Immature natural killer cell (primary cell): Measurements from ENCODE around the gene LIMK1. TPM values are rescaled to one million over a fixed set of nuclear protein-coding genes. Genes with fewer than 3 reads are reported as not detected.
A peak's percentile ranks its signal among the peaks of the same experiment; 100 is the strongest.
"Not testable (repeated sequence)": the region's sequence is repeated elsewhere in the genome, so short reads cannot be mapped to it uniquely, and the experiment has no call there.

Experiments
- DNase-seq, 3 donors: peaks; one replicate each; pipeline ENCODE4 v3.0.0; 2022; ENCODE audit warnings: mixed read lengths in 1 of 3
- H3K27ac Mint-ChIP-seq, 6 donors: one replicate each; pipeline ENCODE4 v1.8.0; 2020; ENCODE audit warnings: mixed read lengths in 6 of 6, mild to moderate bottlenecking in 5 of 6, inconsistent platforms in 4 of 6, moderate library complexity in 3 of 6
- H3K27me3 Mint-ChIP-seq, 3 donors: one replicate each; pipeline ENCODE4 v1.8.0; 2020 to 2021; ENCODE audit warnings: low read depth in 3 of 3, mild to moderate bottlenecking in 3 of 3, mixed read lengths in 3 of 3, moderate library complexity in 3 of 3, inconsistent platforms in 1 of 3
- H3K36me3 Mint-ChIP-seq, 3 donors: one replicate each; pipeline ENCODE4 v1.8.0; 2020; ENCODE audit warnings: mixed read lengths in 3 of 3, inconsistent platforms in 2 of 3, mild to moderate bottlenecking in 2 of 3
- H3K4me1 Mint-ChIP-seq, 2 donors: one replicate each; pipeline ENCODE4 v1.8.0; 2020; ENCODE audit warnings: inconsistent platforms in 2 of 2, mild to moderate bottlenecking in 2 of 2, mixed read lengths in 2 of 2, moderate library complexity in 1 of 2
- H3K4me3 Mint-ChIP-seq, 5 donors: one replicate each; pipeline ENCODE4 v1.8.0; 2020; ENCODE audit warnings: mild to moderate bottlenecking in 5 of 5, mixed read lengths in 5 of 5, inconsistent platforms in 3 of 5, moderate library complexity in 3 of 5
- H3K9me3 Mint-ChIP-seq, 6 donors: one replicate each; pipeline ENCODE4 v1.8.0; 2020; ENCODE audit warnings: mild to moderate bottlenecking in 6 of 6, mixed read lengths in 6 of 6, inconsistent platforms in 4 of 6, moderate library complexity in 3 of 6
- polyA plus RNA-seq, 3 donors: library from polyadenylated mRNA; unstranded; fragments of 300-500 nt; fragmentation: Illumina TruSeq; gene quantifications; one replicate each; pipeline ENCODE4 v1.2.3, GENCODE V29; 2021

Gene LIMK1
- polyA plus RNA-seq, 3 donors from 2014 or later: 8.2 to 38.1 (median 18.8) TPM

- no peak for DNase-seq
- Mint-ChIP-seq H3K4me3 (no peak overlapping the region), H3K27me3 (peaks cover 0 to 2% (median 0%) of the 10 kb centered on the region in 3 donors), H3K4me1 (peaks cover 2 to 6% of the 10 kb centered on the region in 2 donors), H3K9me3 (no peaks in the 10 kb centered on the region), H3K36me3 (peaks cover 13 to 33% (median 14%) of the 10 kb centered on the region in 3 donors), H3K27ac (no peak overlapping the region)
Measured at GRCh38 chr7:74101061-74101681, 17.6 kb downstream of the LIMK1 start.

GRCh38 chr7:74103219-74103772, 19.7 kb downstream of the LIMK1 start:
- H3K4me3 Mint-ChIP-seq: no peak overlapping the region
- peaks cover 0 to 2% of the 10 kb centered on the region in 2 donors for H3K4me1 Mint-ChIP-seq
- H3K36me3 Mint-ChIP-seq: peaks cover 6 to 36% (median 10%) of the 10 kb centered on the region in 3 donors
- DNase-seq: no peak
- peaks cover 0 to 2% (median 0%) of the 10 kb centered on the region in 3 donors for H3K27me3 Mint-ChIP-seq
- no peaks in the 10 kb centered on the region for H3K9me3 Mint-ChIP-seq
- H3K27ac Mint-ChIP-seq: no peak overlapping the region

- peaks cover 0 to 2% (median 0%) of the 10 kb centered on the region in 3 donors for H3K27me3 Mint-ChIP-seq
- no peak overlapping the region for H3K27ac Mint-ChIP-seq
- H3K4me1 Mint-ChIP-seq: peaks cover 0 to 2% of the 10 kb centered on the region in 2 donors
- H3K4me3 Mint-ChIP-seq: no peak overlapping the region
- no peaks in the 10 kb centered on the region for H3K9me3 Mint-ChIP-seq
- no peak for DNase-seq
- H3K36me3 Mint-ChIP-seq: peaks cover 4 to 34% (median 9%) of the 10 kb centered on the region in 3 donors
Measured at GRCh38 chr7:74104702-74105101, 21.1 kb downstream of the LIMK1 start.

GRCh38 chr7:74105992-74106391, 22.4 kb downstream of the LIMK1 start:
- Mint-ChIP-seq H3K36me3 (peaks cover 0 to 28% (median 9%) of the 10 kb centered on the region in 3 donors), H3K4me3 (no peak overlapping the region), H3K9me3 (no peaks in the 10 kb centered on the region), H3K27me3 (peaks cover 0 to 2% (median 0%) of the 10 kb centered on the region in 3 donors), H3K27ac (no peak overlapping the region), H3K4me1 (peaks cover 0 to 2% of the 10 kb centered on the region in 2 donors)
- DNase-seq: no peak

GRCh38 chr7:74106846-74107245, 23.2 kb downstream of the LIMK1 start:
- Mint-ChIP-seq H3K36me3 (peaks cover 0 to 28% (median 9%) of the 10 kb centered on the region in 3 donors), H3K27me3 (peaks cover 0 to 2% (median 0%) of the 10 kb centered on the region in 3 donors), H3K27ac (no peak overlapping the region), H3K4me1 (peaks cover 0 to 2% of the 10 kb centered on the region in 2 donors), H3K4me3 (no peak overlapping the region), H3K9me3 (no peaks in the 10 kb centered on the region)
- no peak for DNase-seq

GRCh38 chr7:74115326-74115725, 31.7 kb downstream of the LIMK1 start:
- no peak overlapping the region for H3K27ac Mint-ChIP-seq
- H3K4me3 Mint-ChIP-seq: no peak overlapping the region
- peaks cover 9 to 18% (median 11%) of the 10 kb centered on the region in 3 donors for H3K36me3 Mint-ChIP-seq
- peaks cover 0 to 2% (median 0%) of the 10 kb centered on the region in 3 donors for H3K27me3 Mint-ChIP-seq
- no peaks in the 10 kb centered on the region for H3K4me1 Mint-ChIP-seq
- peaks cover 0 to 2% (median 0%) of the 10 kb centered on the region in 6 donors for H3K9me3 Mint-ChIP-seq
- DNase-seq: no peak

GRCh38 chr7:74116356-74116755, 32.8 kb downstream of the LIMK1 start:
- H3K27me3 Mint-ChIP-seq: peaks cover 0 to 2% (median 0%) of the 10 kb centered on the region in 3 donors
- no peaks in the 10 kb centered on the region for H3K4me1 Mint-ChIP-seq
- no peak overlapping the region for H3K4me3 Mint-ChIP-seq
- peaks cover 0 to 2% (median 0%) of the 10 kb centered on the region in 6 donors for H3K9me3 Mint-ChIP-seq
- H3K36me3 Mint-ChIP-seq: peaks cover 9 to 20% (median 11%) of the 10 kb centered on the region in 3 donors
- no peak for DNase-seq
- peak overlapping the region in 1 of 6 donors; percentile 36 for H3K27ac Mint-ChIP-seq

- Mint-ChIP-seq H3K27ac (peak overlapping the region in 3 of 6 donors; percentile 39 to 84 (median 42)), H3K4me1 (no peaks in the 10 kb centered on the region), H3K27me3 (peaks cover 0 to 2% (median 2%) of the 10 kb centered on the region in 3 donors), H3K4me3 (no peak overlapping the region), H3K36me3 (peaks cover 9 to 23% (median 11%) of the 10 kb centered on the region in 3 donors), H3K9me3 (peaks cover 0 to 2% (median 0%) of the 10 kb centered on the region in 6 donors)
- no peak for DNase-seq
Measured at GRCh38 chr7:74119831-74120230, 36.2 kb downstream of the LIMK1 start.

GRCh38 chr7:74121401-74122249, 38.0 kb downstream of the LIMK1 start:
- DNase-seq: no peak
- Mint-ChIP-seq H3K27ac (no peak overlapping the region), H3K9me3 (peaks cover 0 to 2% (median 0%) of the 10 kb centered on the region in 6 donors), H3K27me3 (peaks cover 0 to 2% (median 0%) of the 10 kb centered on the region in 3 donors), H3K4me3 (no peak overlapping the region), H3K4me1 (no peaks in the 10 kb centered on the region), H3K36me3 (peaks cover 9 to 21% (median 11%) of the 10 kb centered on the region in 3 donors)

- H3K4me3 Mint-ChIP-seq, H3K27me3 Mint-ChIP-seq, H3K4me1 Mint-ChIP-seq, DNase-seq, H3K9me3 Mint-ChIP-seq, H3K27ac Mint-ChIP-seq: not testable (repeated sequence)
- H3K36me3 Mint-ChIP-seq: peaks cover 5 to 14% (median 6%) of the 10 kb centered on the region in 3 donors
Measured at GRCh38 chr7:74123892-74124291, 40.3 kb downstream of the LIMK1 start.

GRCh38 chr7:74126220-74126880, 42.7 kb downstream of the LIMK1 start:
- H3K9me3 Mint-ChIP-seq: no peaks in the 10 kb centered on the region
- DNase-seq: no peak
- H3K4me1 Mint-ChIP-seq: no peaks in the 10 kb centered on the region
- no peak overlapping the region for H3K27ac Mint-ChIP-seq
- peaks cover 0 to 8% (median 0%) of the 10 kb centered on the region in 3 donors for H3K36me3 Mint-ChIP-seq
- H3K27me3 Mint-ChIP-seq: peaks cover 0 to 2% (median 0%) of the 10 kb centered on the region in 3 donors
- no peak overlapping the region for H3K4me3 Mint-ChIP-seq

- no peaks in the 10 kb centered on the region for H3K9me3 Mint-ChIP-seq
- H3K4me1 Mint-ChIP-seq: no peaks in the 10 kb centered on the region
- no peak for DNase-seq
- peaks cover 0 to 6% (median 3%) of the 10 kb centered on the region in 3 donors for H3K27me3 Mint-ChIP-seq
- H3K4me3 Mint-ChIP-seq: no peak overlapping the region
- no peak overlapping the region for H3K27ac Mint-ChIP-seq
- no peaks in the 10 kb centered on the region for H3K36me3 Mint-ChIP-seq
Measured at GRCh38 chr7:74129887-74130286, 46.3 kb downstream of the LIMK1 start.

- no peaks in the 10 kb centered on the region for H3K4me1 Mint-ChIP-seq
- no peaks in the 10 kb centered on the region for H3K9me3 Mint-ChIP-seq
- no peak for DNase-seq
- no peaks in the 10 kb centered on the region for H3K36me3 Mint-ChIP-seq
- H3K27me3 Mint-ChIP-seq: peaks cover 0 to 6% (median 3%) of the 10 kb centered on the region in 3 donors
- H3K4me3 Mint-ChIP-seq: no peak overlapping the region
- H3K27ac Mint-ChIP-seq: no peak overlapping the region
Measured at GRCh38 chr7:74130518-74130917, 46.9 kb downstream of the LIMK1 start.
